Measurements from ENCODE around the gene CZIB.

DNA sequence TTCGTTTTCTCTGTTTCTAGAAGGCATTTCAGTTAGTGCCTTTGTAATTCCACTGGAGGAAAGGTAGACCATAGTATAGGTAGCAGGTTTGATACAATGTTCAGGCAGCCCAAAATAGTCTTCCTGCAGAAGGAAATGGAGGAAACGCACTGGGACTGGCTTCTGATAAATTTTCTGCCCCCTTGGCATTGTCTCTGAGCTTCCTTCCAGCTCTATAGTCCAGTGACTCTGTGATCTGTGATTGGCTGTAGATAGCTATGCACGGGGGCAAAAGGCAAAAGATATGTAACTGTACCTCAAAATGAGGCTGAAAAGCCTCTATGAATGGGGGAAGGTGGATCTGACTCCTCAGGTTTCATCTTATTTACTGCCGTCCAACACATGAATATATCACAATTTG is 23.7 kb upstream of the CZIB start:
- TF ChIP-seq, protein P1, sequence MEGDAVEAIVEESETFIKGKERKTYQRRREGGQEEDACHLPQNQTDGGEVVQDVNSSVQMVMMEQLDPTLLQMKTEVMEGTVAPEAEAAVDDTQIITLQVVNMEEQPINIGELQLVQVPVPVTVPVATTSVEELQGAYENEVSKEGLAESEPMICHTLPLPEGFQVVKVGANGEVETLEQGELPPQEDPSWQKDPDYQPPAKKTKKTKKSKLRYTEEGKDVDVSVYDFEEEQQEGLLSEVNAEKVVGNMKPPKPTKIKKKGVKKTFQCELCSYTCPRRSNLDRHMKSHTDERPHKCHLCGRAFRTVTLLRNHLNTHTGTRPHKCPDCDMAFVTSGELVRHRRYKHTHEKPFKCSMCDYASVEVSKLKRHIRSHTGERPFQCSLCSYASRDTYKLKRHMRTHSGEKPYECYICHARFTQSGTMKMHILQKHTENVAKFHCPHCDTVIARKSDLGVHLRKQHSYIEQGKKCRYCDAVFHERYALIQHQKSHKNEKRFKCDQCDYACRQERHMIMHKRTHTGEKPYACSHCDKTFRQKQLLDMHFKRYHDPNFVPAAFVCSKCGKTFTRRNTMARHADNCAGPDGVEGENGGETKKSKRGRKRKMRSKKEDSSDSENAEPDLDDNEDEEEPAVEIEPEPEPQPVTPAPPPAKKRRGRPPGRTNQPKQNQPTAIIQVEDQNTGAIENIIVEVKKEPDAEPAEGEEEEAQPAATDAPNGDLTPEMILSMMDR (IDR thresholded peaks at IDR 0.05): no peak
- no peak for TF ChIP-seq POLR2A (IDR thresholded peaks at IDR 0.05)

All from tibial nerve (tissue), 3 donors.